Osteoblast (primary cell): ENCODE data around the gene PPP5C. TPM values are rescaled to one million over a fixed set of nuclear protein-coding genes. Genes with fewer than 3 reads are reported as not detected.

Experiments
- DNase-seq: peaks from one replicate; pipeline ENCODE4 v3.0.0; 2011; ENCODE audit warnings: low spot score, mixed read lengths; ENCODE audit not compliant: insufficient read length; ENCODE audit errors: missing footprints
- H2AFZ ChIP-seq: 2 replicates; pipeline ENCODE4 v1.6.0; 2011; ENCODE audit warnings: mild to moderate bottlenecking, low read length
- H3K27ac ChIP-seq: 2 replicates; pipeline ENCODE4 v1.5.1; 2011; ENCODE audit warnings: mild to moderate bottlenecking, low read depth, low read length, moderate library complexity
- H3K27me3 ChIP-seq: 2 replicates; pipeline ENCODE4 v1.6.0; 2012; ENCODE audit warnings: mild to moderate bottlenecking, control low read depth, inconsistent platforms, low read length, moderate library complexity; ENCODE audit not compliant: insufficient read depth
- H3K36me3 ChIP-seq: 2 replicates; pipeline ENCODE4 v1.5.1; 2011; ENCODE audit warnings: mild to moderate bottlenecking, low read length, control low read depth, moderate library complexity; ENCODE audit not compliant: insufficient read depth
- H3K4me1 ChIP-seq: 2 replicates; pipeline ENCODE4 v1.5.1; 2011; ENCODE audit warnings: mild to moderate bottlenecking, low read length, control low read depth, moderate library complexity; ENCODE audit not compliant: insufficient read depth
- H3K4me2 ChIP-seq: 2 replicates; pipeline ENCODE4 v1.6.0; 2011; ENCODE audit warnings: mild to moderate bottlenecking, low read length; ENCODE audit not compliant: insufficient read depth
- H3K4me3 ChIP-seq: fragments of 200-600 bp; sonication (generic); 3 replicates; pipeline ENCODE4 v1.5.1; 2012; ENCODE audit warnings: mild to moderate bottlenecking, low read length, inconsistent platforms; ENCODE audit not compliant: insufficient read depth
- H3K79me2 ChIP-seq: 2 replicates; pipeline ENCODE4 v1.6.0; 2012; ENCODE audit warnings: mild to moderate bottlenecking, low read length, control low read depth, inconsistent platforms; ENCODE audit not compliant: insufficient read depth
- H3K9me3 ChIP-seq: 2 replicates; pipeline ENCODE4 v1.5.1; 2011; ENCODE audit warnings: low read depth, low read length, control low read depth
- H4K20me1 ChIP-seq: 2 replicates; pipeline ENCODE4 v1.6.0; 2012; ENCODE audit warnings: mild to moderate bottlenecking, low read length, control low read depth; ENCODE audit not compliant: insufficient read depth
- CTCF ChIP-seq: IDR thresholded peaks from 2 replicates; pipeline ENCODE4 v1.5.1; 2011; ENCODE audit warnings: mild to moderate bottlenecking, low read depth, low read length, moderate library complexity; ENCODE audit errors: extremely low read depth
- total RNA-seq: library from RNA; depleted of rRNA; stranded (reverse); fragments of >200 nt; gene quantifications from 2 replicates; pipeline ENCODE4 v1.2.3, GENCODE V29; 2012

Gene PPP5C
- total RNA-seq, 1 donor = 36.6 TPM

- H3K4me2 ChIP-seq = no peak overlapping the region
- H3K79me2 ChIP-seq = peaks cover 23% of the 10 kb centered on the region
- H3K4me1 ChIP-seq = peaks cover under 1% of the 10 kb centered on the region
- DNase-seq = no peak
- no peaks in the 10 kb centered on the region for H3K27me3 ChIP-seq
- H3K27ac ChIP-seq = no peak overlapping the region
- TF ChIP-seq CTCF = no peak
- H3K9me3 ChIP-seq = no peaks in the 10 kb centered on the region
- H3K36me3 ChIP-seq = peaks cover 43% of the 10 kb centered on the region
- H3K4me3 ChIP-seq = no peak overlapping the region
- no peak overlapping the region for H2AFZ ChIP-seq
- H4K20me1 ChIP-seq = no peaks in the 10 kb centered on the region
Measured at GRCh38 chr19:46383846-46384245, 37.0 kb downstream of the PPP5C start.

GRCh38 chr19:46384396-46384795, 37.5 kb downstream of the PPP5C start:
- TF ChIP-seq CTCF = no peak
- Histone ChIP-seq H3K27me3 (no peaks in the 10 kb centered on the region), H3K4me2 (no peak overlapping the region), H4K20me1 (no peaks in the 10 kb centered on the region), H3K9me3 (no peaks in the 10 kb centered on the region), H3K4me1 (no peaks in the 10 kb centered on the region), H3K27ac (no peak overlapping the region), H3K4me3 (no peak overlapping the region), H3K79me2 (peaks cover 21% of the 10 kb centered on the region), H3K36me3 (peaks cover 48% of the 10 kb centered on the region), H2AFZ (no peak overlapping the region)
- DNase-seq = no peak

- Histone ChIP-seq H3K27ac (no peak overlapping the region), H3K9me3 (no peaks in the 10 kb centered on the region), H4K20me1 (no peaks in the 10 kb centered on the region), H3K4me3 (no peak overlapping the region), H3K4me1 (no peaks in the 10 kb centered on the region), H3K4me2 (no peak overlapping the region), H2AFZ (no peak overlapping the region), H3K27me3 (no peaks in the 10 kb centered on the region), H3K79me2 (peaks cover 10% of the 10 kb centered on the region), H3K36me3 (peaks cover 56% of the 10 kb centered on the region)
- no peak for DNase-seq
- no peak for TF ChIP-seq CTCF
Measured at GRCh38 chr19:46385636-46386035, 38.7 kb downstream of the PPP5C start.

GRCh38 chr19:46386151-46386550, 39.3 kb downstream of the PPP5C start:
- Histone ChIP-seq H3K9me3 (no peaks in the 10 kb centered on the region), H3K36me3 (peaks cover 56% of the 10 kb centered on the region), H3K27ac (no peak overlapping the region), H3K4me1 (no peaks in the 10 kb centered on the region), H3K4me2 (no peak overlapping the region), H3K4me3 (no peak overlapping the region), H3K27me3 (no peaks in the 10 kb centered on the region), H2AFZ (no peak overlapping the region), H3K79me2 (peaks cover 8% of the 10 kb centered on the region), H4K20me1 (no peaks in the 10 kb centered on the region)
- no peak for DNase-seq
- TF ChIP-seq CTCF = no peak
